NT2/D1 (cell line): Measurements from ENCODE around the gene KANK3.
"Not testable (repeated sequence)": the region's sequence is repeated elsewhere in the genome, so short reads cannot be mapped to it uniquely, and the experiment has no call there.

Source experiments
- DNase-seq: peaks from one replicate; pipeline ENCODE4 v3.0.0-alpha.2; 2011; ENCODE audit warnings: low read depth, low spot score
- H3K27me3 ChIP-seq: 2 replicates; pipeline ENCODE4 v1.6.0; 2011; ENCODE audit warnings: mild to moderate bottlenecking; ENCODE audit not compliant: insufficient read length, insufficient read depth
- H3K36me3 ChIP-seq: 2 replicates; pipeline ENCODE4 v1.6.1; 2011; ENCODE audit warnings: mild to moderate bottlenecking, low read length, mixed read lengths; ENCODE audit not compliant: insufficient read depth, insufficient read length
- H3K4me1 ChIP-seq: 2 replicates; pipeline ENCODE4 v1.5.1; 2011; ENCODE audit not compliant: insufficient read depth, insufficient read length
- H3K4me3 ChIP-seq: 2 replicates; pipeline ENCODE4 v1.5.1; 2011; ENCODE audit warnings: low read depth; ENCODE audit not compliant: insufficient read length
- H3K9ac ChIP-seq: 2 replicates; pipeline ENCODE4 v1.6.0; 2011; ENCODE audit warnings: low read depth; ENCODE audit not compliant: insufficient read length
- H3K9me3 ChIP-seq: 2 replicates; pipeline ENCODE4 v1.5.1; 2011; ENCODE audit warnings: mild to moderate bottlenecking, low read length; ENCODE audit not compliant: insufficient read depth
- SUZ12 ChIP-seq: IDR thresholded peaks from 2 replicates; pipeline ENCODE4 v1.6.1; 2011; ENCODE audit not compliant: insufficient read length, insufficient read depth; ENCODE audit errors: extremely low read depth
- YY1 ChIP-seq: IDR thresholded peaks from 2 replicates; pipeline ENCODE4 v1.6.1; 2011; ENCODE audit not compliant: insufficient read length, insufficient read depth
- ZNF274 ChIP-seq: IDR thresholded peaks from 2 replicates; pipeline ENCODE4 v1.6.1; 2011; ENCODE audit warnings: mild to moderate bottlenecking, low read depth, low read length

The KANK3 gene

DNA sequence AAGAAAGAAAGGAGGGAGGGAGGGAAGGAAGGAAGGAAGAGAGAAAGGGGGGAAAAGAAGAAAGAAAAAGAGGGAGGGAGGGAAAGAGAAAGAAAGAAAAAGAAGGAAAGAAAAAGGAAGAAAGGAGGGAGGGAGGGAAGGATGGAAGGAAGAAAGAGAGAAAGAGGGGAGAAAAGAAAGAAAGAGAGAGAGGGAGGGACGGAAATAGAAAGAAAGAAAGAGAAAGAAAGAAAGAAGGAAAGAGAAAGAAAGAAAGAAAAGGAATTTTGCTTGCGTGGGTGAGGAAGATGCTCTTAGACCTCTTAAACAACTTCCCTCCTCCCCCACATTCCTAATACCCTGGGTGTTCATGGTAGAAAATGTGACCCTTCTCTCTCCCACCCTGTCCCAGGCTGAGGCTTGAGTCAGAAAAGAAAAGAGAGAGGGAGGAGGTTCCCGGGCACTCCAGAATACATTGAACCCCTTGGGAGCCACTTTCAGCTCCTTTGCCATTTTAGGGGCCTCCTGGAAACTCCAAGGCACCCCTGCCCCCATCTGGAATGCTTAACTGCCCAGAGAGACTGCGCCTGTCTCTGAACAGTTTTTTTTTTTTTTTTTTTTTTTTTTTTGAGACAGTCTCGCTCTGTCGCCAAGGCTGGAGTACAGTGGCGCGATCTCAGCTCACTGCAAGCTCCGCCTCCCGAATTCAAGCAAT lies 9.2 kb upstream of the KANK3 start:
- Histone ChIP-seq H3K9me3 (no peaks in the 10 kb centered on the region), H3K4me3 (peak overlapping the region; percentile 28), H3K4me1 (peaks cover 5% of the 10 kb centered on the region), H3K36me3 (no peaks in the 10 kb centered on the region), H3K27me3 (no peaks in the 10 kb centered on the region), H3K9ac (peak overlapping the region; percentile 9)
- TF ChIP-seq YY1, result no peak
- no peak for TF ChIP-seq SUZ12
- TF ChIP-seq ZNF274, result no peak
- DNase-seq, result no peak

DNA sequence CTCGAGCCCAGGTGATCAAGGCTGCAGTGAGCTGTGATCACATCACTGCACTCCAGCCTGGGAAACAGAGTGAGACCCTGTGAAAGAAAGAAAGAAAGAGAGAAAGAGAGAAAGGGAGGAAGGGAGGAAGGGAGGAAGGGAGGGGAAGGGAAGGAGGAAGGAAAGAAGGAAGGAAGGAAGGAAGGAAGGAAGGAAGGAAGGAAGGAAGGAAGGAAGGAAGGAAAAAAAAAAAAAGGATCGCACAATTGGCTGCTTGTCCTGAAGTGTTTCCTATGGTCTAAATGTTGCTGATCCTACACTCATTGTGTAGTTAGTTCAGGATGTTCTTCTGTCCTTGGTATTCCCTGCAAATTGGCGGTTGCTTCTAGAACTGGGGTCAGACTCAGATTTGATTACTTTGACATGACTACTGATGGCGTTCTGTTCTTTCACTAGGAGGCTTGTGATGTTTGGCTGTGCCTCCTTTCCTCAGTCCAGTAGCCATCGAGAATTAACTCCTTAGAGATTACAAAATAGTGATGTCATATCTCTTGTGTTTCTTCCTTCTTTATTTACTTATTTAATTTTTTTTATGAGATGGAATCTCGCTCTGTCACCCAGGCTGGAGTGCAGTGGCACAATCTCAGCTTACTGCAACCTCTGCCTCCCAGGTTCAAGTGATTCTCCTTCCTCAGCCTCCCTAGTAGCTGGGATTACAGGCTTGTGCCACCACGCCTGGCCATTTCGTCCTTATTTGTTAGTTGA lies 6.7 kb upstream of the KANK3 start:
- not testable (repeated sequence) for H3K27me3 ChIP-seq, DNase-seq, H3K9ac ChIP-seq

GRCh38 chr19:8343483-8343844 lies 402 bp upstream of the KANK3 start:
- Histone ChIP-seq H3K27me3 (peaks cover 22% of the 10 kb centered on the region), H3K4me3 (no peak overlapping the region), H3K36me3 (no peaks in the 10 kb centered on the region), H3K4me1 (peaks cover 14% of the 10 kb centered on the region), H3K9ac (no peak overlapping the region), H3K9me3 (no peaks in the 10 kb centered on the region)
- DNase-seq, result no peak
- TF ChIP-seq ZNF274, result no peak
- TF ChIP-seq YY1, result no peak
- no peak for TF ChIP-seq SUZ12

More for the DNA sequence above, 6.7 kb upstream of the KANK3 start:
- not testable (repeated sequence) for H3K4me1 ChIP-seq, H3K4me3 ChIP-seq, H3K36me3 ChIP-seq, H3K9me3 ChIP-seq

- H3K4me1 ChIP-seq, result peaks cover 14% of the 10 kb centered on the region
- TF ChIP-seq YY1 (no peak), SUZ12 (no peak), ZNF274 (no peak)
- DNase-seq, result no peak
- H3K9ac ChIP-seq, result no peak overlapping the region
- no peaks in the 10 kb centered on the region for H3K36me3 ChIP-seq
- no peaks in the 10 kb centered on the region for H3K9me3 ChIP-seq
- no peak overlapping the region for H3K4me3 ChIP-seq
- H3K27me3 ChIP-seq, result peaks cover 22% of the 10 kb centered on the region
Measured at GRCh38 chr19:8342316-8342683, 762 bp downstream of the KANK3 start.

- not testable (repeated sequence) for H3K4me3 ChIP-seq, DNase-seq, H3K36me3 ChIP-seq, H3K9me3 ChIP-seq, H3K9ac ChIP-seq
- peaks cover 14% of the 10 kb centered on the region for H3K4me1 ChIP-seq
- H3K27me3 ChIP-seq, result peaks cover 22% of the 10 kb centered on the region
Measured at GRCh38 chr19:8341504-8341903, 1.6 kb downstream of the KANK3 start.

- no peak for DNase-seq
- TF ChIP-seq ZNF274 (no peak), YY1 (no peak), SUZ12 (no peak)
- peaks cover 14% of the 10 kb centered on the region for H3K4me1 ChIP-seq
- peaks cover 31% of the 10 kb centered on the region for H3K27me3 ChIP-seq
- H3K4me3 ChIP-seq, result no peak overlapping the region
- no peaks in the 10 kb centered on the region for H3K9me3 ChIP-seq
- no peak overlapping the region for H3K9ac ChIP-seq
- no peaks in the 10 kb centered on the region for H3K36me3 ChIP-seq
Measured at GRCh38 chr19:8340341-8341096, 2.5 kb downstream of the KANK3 start.

GRCh38 chr19:8338835-8339234 lies 4.2 kb downstream of the KANK3 start:
- DNase-seq, result no peak
- Histone ChIP-seq H3K9ac (no peak overlapping the region), H3K27me3 (peaks cover 46% of the 10 kb centered on the region)

More at GRCh38 chr19:8338835-8339234, 4.2 kb downstream of the KANK3 start:
- Histone ChIP-seq H3K4me1 (peaks cover 20% of the 10 kb centered on the region), H3K36me3 (no peaks in the 10 kb centered on the region), H3K4me3 (no peak overlapping the region), H3K9me3 (no peaks in the 10 kb centered on the region)
- TF ChIP-seq ZNF274, result no peak
- TF ChIP-seq YY1, result no peak
- no peak for TF ChIP-seq SUZ12
